Measurements from ENCODE around the gene LMF1. TPM values are rescaled to one million over a fixed set of nuclear protein-coding genes. Genes with fewer than 3 reads are reported as not detected.

Gene LMF1
- total and polyA plus RNA-seq, 2 of the 4 experiments (the other 2 are of a cell fraction) = 7.7 to 13.1 TPM

GRCh38 chr16:929227-930073, 41.3 kb downstream of the LMF1 start:
- Histone ChIP-seq H2AK5ac (ENCODE audit: low read depth, low read length) (no peak overlapping the region), H4K5ac (ENCODE audit: low read depth, low read length) (no peak overlapping the region), H2BK120ac (ENCODE audit: low read depth, low read length) (no peak overlapping the region), H4K20me1 (ENCODE audit: insufficient read depth, low read length) (no peaks in the 10 kb centered on the region), H3K4me1 (ENCODE audit: control insufficient read depth, insufficient read depth, low read length) (no peaks in the 10 kb centered on the region), H2BK20ac (ENCODE audit: low read depth, low read length) (no peak overlapping the region), H3K4me2 (ENCODE audit: low read depth, low read length) (no peak overlapping the region), H3K4ac (ENCODE audit: low read depth, low read length) (no peak overlapping the region), H4K8ac (ENCODE audit: low read depth in 2 of 2, low read length in 2 of 2) (no peak overlapping the region), H3K79me1 (ENCODE audit: low read depth in 1 of 2, low read length in 2 of 2) (0 out of 4 replicates have a peak, but pooled peaks cover 0 to 3% of the 10 kb centered on the region in 2 experiments), H2BK5ac (ENCODE audit: low read depth, low read length, poor library complexity, severe bottlenecking) (no peak overlapping the region), H3K18ac (ENCODE audit: low read depth, low read length) (no peak overlapping the region), H3K23ac (ENCODE audit: low read depth, low read length) (no peak overlapping the region), H3K36me3 (ENCODE audit: control insufficient read depth, insufficient read depth, low read length) (peaks cover 10% of the 10 kb centered on the region), H2AFZ (replicated peaks; ENCODE audit: low read length, poor library complexity) (no peak overlapping the region), H3K4me3 (ENCODE audit: insufficient read depth, low read depth, low read length) (no peak overlapping the region), H3K9ac (ENCODE audit: low read depth, low read length) (no peak overlapping the region), H3K9me3 (ENCODE audit: control insufficient read depth, insufficient read depth, low read length) (0 out of 2 replicates have a peak, but pooled peaks cover 2% of the 10 kb centered on the region), H3K27me3 (ENCODE audit: control insufficient read depth, insufficient read depth, low read length) (no peaks in the 10 kb centered on the region), H3K56ac (ENCODE audit: extremely low read depth, insufficient read depth, low read length) (no peak overlapping the region), H2AK9ac (replicated peaks; ENCODE audit: low read depth, low read length, poor library complexity) (no peak overlapping the region), H3K9me1 (ENCODE audit: insufficient read depth, low read length) (0 out of 2 replicates have a peak, but pooled peaks cover 5% of the 10 kb centered on the region), H3K14ac (replicated peaks; ENCODE audit: low read depth, low read length) (no peak overlapping the region), H3K27ac (ENCODE audit: insufficient read depth, low read length) (no peak overlapping the region), H4K91ac (ENCODE audit: insufficient read depth, low read depth, low read length) (no peak overlapping the region), H2BK15ac (ENCODE audit: low read depth, low read length) (no peak overlapping the region)
- WGBS, 2 experiments (ENCODE audit: extremely low coverage in 2 of 2, insufficient read length in 1 of 2) = 76% methylated on average over 24 of the region's 45 CpGs; no CpG with 5 or more reads in 1 of the 2 experiments
- CTCF ChIA-PET = no interaction called here
- dilution Hi-C loops (cut with HindIII; ENCODE audit: low sequenced_read_pairs, unreplicated experiment) (no loop called here), in situ Hi-C loops (cut with MboI; ENCODE audit: low sequenced_read_pairs) (no loop called here), intact Hi-C loops (cut with micrococcal nuclease) (no loop called here)
- POLR2A ChIA-PET (ENCODE audit: unreplicated experiment) = no interaction called here
- no TSS peak for BruUV-seq (replicated peaks)
- DNase-seq (no peak), ATAC-seq (ENCODE audit: low read depth) (no peak)
- TF ChIP-seq RAD21 (IDR thresholded peaks at IDR 0.05; ENCODE audit: low read length) = no peak
